ENCODE results near the gene PDSS2. TPM values are rescaled to one million over a fixed set of nuclear protein-coding genes. Genes with fewer than 3 reads are reported as not detected.
"Not testable (repeated sequence)": the region's sequence is repeated elsewhere in the genome, so short reads cannot be mapped to it uniquely, and the experiment has no call there.

Gene PDSS2
- total RNA-seq, 1 donor: 12.3 TPM

DNA sequence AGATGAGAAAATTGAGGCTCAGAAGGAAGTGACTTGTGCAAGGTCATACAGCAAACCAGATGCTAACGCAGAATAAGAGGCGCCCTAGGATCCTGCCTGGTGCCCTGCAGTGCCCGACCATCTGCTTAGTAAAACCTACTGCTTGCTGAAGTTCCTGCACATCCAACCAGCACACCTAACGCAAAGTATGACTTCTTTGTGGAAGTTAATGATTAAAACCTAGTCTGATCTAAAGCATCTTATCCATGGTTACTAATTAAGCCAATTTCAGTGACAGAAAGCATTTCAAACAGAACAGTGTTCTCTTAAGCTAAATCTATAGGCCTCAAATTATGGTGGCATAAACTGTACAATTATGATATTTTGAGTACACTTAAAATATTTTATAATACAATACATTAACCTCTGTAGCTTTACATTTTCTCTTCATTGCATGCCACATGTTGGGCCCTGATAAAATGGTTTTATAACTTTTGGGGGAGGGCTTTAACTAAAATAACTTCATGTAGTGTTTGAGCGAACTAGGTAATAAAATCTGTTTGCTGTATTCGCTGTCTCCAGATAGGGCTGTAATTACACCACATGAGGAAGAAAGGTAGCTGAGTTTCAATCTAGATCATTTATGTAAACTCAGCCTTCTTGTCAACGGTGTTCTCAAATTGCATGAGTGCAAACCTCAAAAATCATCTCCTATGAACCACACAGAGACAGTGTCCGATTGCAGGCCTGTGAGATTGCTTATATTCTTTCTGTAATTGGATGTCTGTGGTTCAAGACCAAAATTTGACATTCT is 306.5 kb downstream of the PDSS2 start:
- Histone ChIP-seq H3K4me1 (ENCODE audit: insufficient read depth, low read length) (no peaks in the 10 kb centered on the region), H3K4me3 (ENCODE audit: insufficient read depth, low read length) (no peak overlapping the region), H2AFZ (ENCODE audit: low read length) (no peak overlapping the region), H3K4me2 (ENCODE audit: insufficient read depth, low read length) (no peak overlapping the region), H3K36me3 (ENCODE audit: insufficient read depth, low read length) (no peaks in the 10 kb centered on the region), H3K9me3 (ENCODE audit: low read depth, low read length) (no peaks in the 10 kb centered on the region), H3K79me2 (ENCODE audit: insufficient read depth, low read length) (no peaks in the 10 kb centered on the region), H4K20me1 (ENCODE audit: insufficient read depth, low read length) (no peaks in the 10 kb centered on the region), H3K27ac (ENCODE audit: low read depth, low read length) (no peak overlapping the region), H3K27me3 (ENCODE audit: insufficient read depth, low read length) (no peaks in the 10 kb centered on the region)
- TF ChIP-seq, protein P1, sequence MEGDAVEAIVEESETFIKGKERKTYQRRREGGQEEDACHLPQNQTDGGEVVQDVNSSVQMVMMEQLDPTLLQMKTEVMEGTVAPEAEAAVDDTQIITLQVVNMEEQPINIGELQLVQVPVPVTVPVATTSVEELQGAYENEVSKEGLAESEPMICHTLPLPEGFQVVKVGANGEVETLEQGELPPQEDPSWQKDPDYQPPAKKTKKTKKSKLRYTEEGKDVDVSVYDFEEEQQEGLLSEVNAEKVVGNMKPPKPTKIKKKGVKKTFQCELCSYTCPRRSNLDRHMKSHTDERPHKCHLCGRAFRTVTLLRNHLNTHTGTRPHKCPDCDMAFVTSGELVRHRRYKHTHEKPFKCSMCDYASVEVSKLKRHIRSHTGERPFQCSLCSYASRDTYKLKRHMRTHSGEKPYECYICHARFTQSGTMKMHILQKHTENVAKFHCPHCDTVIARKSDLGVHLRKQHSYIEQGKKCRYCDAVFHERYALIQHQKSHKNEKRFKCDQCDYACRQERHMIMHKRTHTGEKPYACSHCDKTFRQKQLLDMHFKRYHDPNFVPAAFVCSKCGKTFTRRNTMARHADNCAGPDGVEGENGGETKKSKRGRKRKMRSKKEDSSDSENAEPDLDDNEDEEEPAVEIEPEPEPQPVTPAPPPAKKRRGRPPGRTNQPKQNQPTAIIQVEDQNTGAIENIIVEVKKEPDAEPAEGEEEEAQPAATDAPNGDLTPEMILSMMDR (IDR thresholded peaks at IDR 0.05; ENCODE audit: extremely low read depth, low read depth, low read length): no peak
- DNase-seq (ENCODE audit: insufficient read length, low spot score, missing footprints): no peak

DNA sequence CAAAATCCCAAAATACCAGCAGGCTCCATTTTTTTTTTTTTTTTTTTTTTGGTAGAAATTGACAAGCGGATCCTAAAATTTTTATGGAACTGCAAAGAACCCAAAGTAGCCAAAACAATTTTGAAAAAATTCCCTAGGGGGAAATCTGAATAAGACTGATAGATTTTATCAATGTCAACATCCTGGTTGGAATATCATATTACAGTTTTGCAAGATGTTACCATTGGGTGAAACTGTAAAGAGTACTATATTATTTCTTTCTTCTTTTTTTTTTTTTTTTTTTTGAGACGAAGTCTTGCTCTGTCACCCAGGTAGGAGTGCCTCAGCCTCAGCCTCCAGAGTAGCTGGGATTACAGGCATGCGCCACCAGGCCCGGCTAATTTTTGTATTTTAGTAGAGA is 314.7 kb downstream of the PDSS2 start:
- Histone ChIP-seq H4K20me1 (ENCODE audit: insufficient read depth, low read length) (no peaks in the 10 kb centered on the region), H3K9me3 (ENCODE audit: low read depth, low read length) (no peaks in the 10 kb centered on the region), H3K79me2 (ENCODE audit: insufficient read depth, low read length) (no peaks in the 10 kb centered on the region), H3K4me3 (ENCODE audit: insufficient read depth, low read length) (no peak overlapping the region), H3K4me1 (ENCODE audit: insufficient read depth, low read length) (no peaks in the 10 kb centered on the region), H3K36me3 (ENCODE audit: insufficient read depth, low read length) (no peaks in the 10 kb centered on the region), H3K4me2 (ENCODE audit: insufficient read depth, low read length) (no peak overlapping the region), H3K27ac (ENCODE audit: low read depth, low read length) (no peak overlapping the region), H3K27me3 (ENCODE audit: insufficient read depth, low read length) (no peaks in the 10 kb centered on the region), H2AFZ (ENCODE audit: low read length) (no peak overlapping the region)
- TF ChIP-seq, protein P1 (IDR thresholded peaks at IDR 0.05; ENCODE audit: extremely low read depth, low read depth, low read length): no peak
- no peak for DNase-seq (ENCODE audit: insufficient read length, low spot score, missing footprints)

DNA sequence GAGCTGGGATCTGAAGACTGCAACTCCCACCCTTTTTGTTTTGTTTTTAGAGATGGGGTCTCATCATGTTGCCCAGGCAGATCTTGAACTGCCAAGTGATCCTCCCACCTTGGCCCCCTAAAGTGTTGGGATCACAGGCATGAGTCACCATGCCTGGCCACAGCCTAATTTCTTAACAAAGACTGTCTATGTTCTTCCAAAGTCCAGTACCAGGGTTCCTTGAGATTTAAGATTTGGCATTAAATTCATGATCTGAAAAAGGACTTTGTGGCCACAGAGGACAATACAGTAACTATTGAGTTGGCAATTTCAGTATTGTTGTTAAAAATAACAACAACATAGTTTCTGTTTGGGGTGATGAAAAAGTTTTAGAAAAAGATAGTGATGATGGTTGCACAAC is 315.4 kb downstream of the PDSS2 start:
- Histone ChIP-seq H3K4me2 (ENCODE audit: insufficient read depth, low read length) (no peak overlapping the region), H3K27me3 (ENCODE audit: insufficient read depth, low read length) (no peaks in the 10 kb centered on the region), H3K4me1 (ENCODE audit: insufficient read depth, low read length) (no peaks in the 10 kb centered on the region), H4K20me1 (ENCODE audit: insufficient read depth, low read length) (no peaks in the 10 kb centered on the region), H3K27ac (ENCODE audit: low read depth, low read length) (no peak overlapping the region), H3K36me3 (ENCODE audit: insufficient read depth, low read length) (no peaks in the 10 kb centered on the region), H3K4me3 (ENCODE audit: insufficient read depth, low read length) (no peak overlapping the region), H3K9me3 (ENCODE audit: low read depth, low read length) (no peaks in the 10 kb centered on the region), H2AFZ (ENCODE audit: low read length) (no peak overlapping the region), H3K79me2 (ENCODE audit: insufficient read depth, low read length) (no peaks in the 10 kb centered on the region)
- TF ChIP-seq, protein P1 (IDR thresholded peaks at IDR 0.05; ENCODE audit: extremely low read depth, low read depth, low read length): no peak
- no peak for DNase-seq (ENCODE audit: insufficient read length, low spot score, missing footprints)

DNA sequence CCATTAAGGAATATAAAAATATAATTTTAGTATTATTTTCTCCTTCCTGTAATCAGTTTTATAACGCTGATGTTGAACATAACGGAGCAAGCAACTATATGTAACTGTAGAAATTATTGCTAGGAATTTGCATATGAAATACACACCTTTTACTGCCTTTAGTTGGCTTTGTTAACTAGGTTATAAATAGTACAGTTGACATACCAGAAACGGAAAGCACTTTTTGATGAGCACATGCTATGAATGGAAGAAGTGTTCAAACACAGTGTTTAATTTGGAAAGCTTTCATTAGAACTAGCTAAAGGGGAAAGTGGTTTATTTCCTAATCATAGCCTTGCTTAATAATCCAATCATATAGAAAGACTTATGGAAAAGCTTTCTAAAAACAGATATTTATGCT is 318.8 kb downstream of the PDSS2 start:
- Histone ChIP-seq H3K79me2 (ENCODE audit: insufficient read depth, low read length) (no peaks in the 10 kb centered on the region), H3K27me3 (ENCODE audit: insufficient read depth, low read length) (no peaks in the 10 kb centered on the region), H3K4me3 (ENCODE audit: insufficient read depth, low read length) (no peak overlapping the region), H3K27ac (ENCODE audit: low read depth, low read length) (no peak overlapping the region), H3K9me3 (ENCODE audit: low read depth, low read length) (no peaks in the 10 kb centered on the region), H3K4me1 (ENCODE audit: insufficient read depth, low read length) (no peaks in the 10 kb centered on the region), H4K20me1 (ENCODE audit: insufficient read depth, low read length) (no peaks in the 10 kb centered on the region), H3K4me2 (ENCODE audit: insufficient read depth, low read length) (no peak overlapping the region), H3K36me3 (ENCODE audit: insufficient read depth, low read length) (no peaks in the 10 kb centered on the region), H2AFZ (ENCODE audit: low read length) (no peak overlapping the region)
- DNase-seq (ENCODE audit: insufficient read length, low spot score, missing footprints): no peak
- TF ChIP-seq, protein P1 (IDR thresholded peaks at IDR 0.05; ENCODE audit: extremely low read depth, low read depth, low read length): no peak

DNA sequence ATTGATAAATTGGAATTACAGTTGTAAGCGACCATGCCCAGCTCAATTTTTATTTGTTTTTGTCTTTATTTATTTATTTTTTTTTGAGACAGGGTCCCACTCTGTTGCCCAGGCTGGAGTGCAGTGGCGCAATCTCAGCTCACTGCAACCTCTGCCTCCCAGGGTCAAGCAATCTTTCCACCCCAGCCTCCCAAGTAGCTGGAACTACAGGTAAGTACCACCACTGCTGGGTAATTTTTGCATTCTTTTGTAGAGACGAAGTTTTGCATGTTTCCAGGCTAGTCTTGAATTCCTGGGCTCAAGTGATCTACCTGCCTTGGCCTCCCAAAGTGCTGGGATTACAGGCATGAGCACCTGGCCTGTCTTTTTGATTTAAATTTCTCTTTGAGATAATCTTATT is 323.0 kb downstream of the PDSS2 start:
- not testable (repeated sequence) for DNase-seq (ENCODE audit: insufficient read length, low spot score, missing footprints); H3K79me2 ChIP-seq (ENCODE audit: insufficient read depth, low read length); H3K36me3 ChIP-seq (ENCODE audit: insufficient read depth, low read length); H3K27ac ChIP-seq (ENCODE audit: low read depth, low read length); H4K20me1 ChIP-seq (ENCODE audit: insufficient read depth, low read length); H3K9me3 ChIP-seq (ENCODE audit: low read depth, low read length); H3K4me1 ChIP-seq (ENCODE audit: insufficient read depth, low read length); H2AFZ ChIP-seq (ENCODE audit: low read length); H3K4me2 ChIP-seq (ENCODE audit: insufficient read depth, low read length); H3K27me3 ChIP-seq (ENCODE audit: insufficient read depth, low read length); H3K4me3 ChIP-seq (ENCODE audit: insufficient read depth, low read length)

DNA sequence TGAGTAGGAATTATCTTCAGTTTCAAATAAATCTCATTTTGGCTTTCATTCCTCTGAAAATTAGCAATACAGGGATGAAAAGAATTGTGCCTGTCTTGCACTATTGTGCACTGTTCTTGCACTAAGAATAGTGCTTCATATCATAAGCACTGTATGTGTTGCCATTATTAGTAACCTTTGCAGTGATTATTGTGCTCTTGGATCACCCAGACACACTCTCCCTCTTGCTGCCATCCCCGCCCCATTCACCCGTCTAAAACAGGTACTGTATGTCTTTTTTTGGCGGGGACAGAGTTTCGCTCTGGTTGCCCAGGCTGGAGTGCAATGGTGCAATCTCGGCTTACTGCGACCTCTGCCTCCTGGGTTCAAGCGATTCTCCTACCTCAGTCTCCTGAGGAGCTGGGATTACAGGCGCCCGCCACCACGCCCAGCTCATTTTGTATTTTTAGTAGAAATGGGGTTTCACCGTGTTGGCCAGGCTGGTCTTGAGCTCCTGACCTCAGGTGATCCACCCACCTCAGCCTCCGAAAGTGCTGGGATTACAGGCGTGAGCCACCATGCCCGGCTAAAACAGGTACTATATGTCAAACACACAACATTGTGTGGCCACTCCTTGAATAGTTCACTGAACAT is 324.2 kb downstream of the PDSS2 start:
- not testable (repeated sequence) for H3K9me3 ChIP-seq (ENCODE audit: low read depth, low read length); H3K27ac ChIP-seq (ENCODE audit: low read depth, low read length)

More for the DNA sequence above, 324.2 kb downstream of the PDSS2 start:
- not testable (repeated sequence) for H3K36me3 ChIP-seq (ENCODE audit: insufficient read depth, low read length); H3K4me1 ChIP-seq (ENCODE audit: insufficient read depth, low read length); H3K79me2 ChIP-seq (ENCODE audit: insufficient read depth, low read length); H2AFZ ChIP-seq (ENCODE audit: low read length); H3K4me3 ChIP-seq (ENCODE audit: insufficient read depth, low read length); H4K20me1 ChIP-seq (ENCODE audit: insufficient read depth, low read length); H3K4me2 ChIP-seq (ENCODE audit: insufficient read depth, low read length); H3K27me3 ChIP-seq (ENCODE audit: insufficient read depth, low read length); DNase-seq (ENCODE audit: insufficient read length, low spot score, missing footprints)
